Activated naive CD4-positive, alpha-beta T cell treated with anti-CD3 and anti-CD28 coated beads for 36 hours (primary cell): Measurements from ENCODE around the gene RALGAPA1. TPM values are rescaled to one million over a fixed set of nuclear protein-coding genes. Genes with fewer than 3 reads are reported as not detected.

Source experiments
- CTCF ChIA-PET: fragments of 350-600 bp; sonication (Branson Sonifier 250); formaldehyde crosslinking; loops from one replicate; lab custom pipeline; 2021; ENCODE audit warnings: antibody characterized with exemption; lab: Charles Lee
- DNase-seq: peaks from one replicate; pipeline ENCODE4 v3.0.0-alpha.2; 2020
- H3K27ac Mint-ChIP-seq: one replicate; pipeline ENCODE4 v1.8.0; 2021; ENCODE audit warnings: mild to moderate bottlenecking, mixed read lengths
- H3K27me3 Mint-ChIP-seq: one replicate; pipeline ENCODE4 v1.8.0; 2021; ENCODE audit warnings: low read depth, mixed read lengths
- H3K36me3 Mint-ChIP-seq: one replicate; pipeline ENCODE4 v1.8.0; 2021; ENCODE audit warnings: low read depth, mixed read lengths
- H3K4me1 Mint-ChIP-seq: one replicate; pipeline ENCODE4 v1.8.0; 2021; ENCODE audit warnings: low read depth, mixed read lengths
- H3K4me3 Mint-ChIP-seq: one replicate; pipeline ENCODE4 v1.8.0; 2021; ENCODE audit warnings: mild to moderate bottlenecking, moderate library complexity, mixed read lengths
- H3K9me3 Mint-ChIP-seq: one replicate; pipeline ENCODE4 v1.8.0; 2021; ENCODE audit warnings: mixed read lengths
- intact Hi-C: fragments of 100-400 bp; cut with micrococcal nuclease; formaldehyde crosslinking; loops from one replicate; pipeline ENCODE4 v1.15.1; 2023
- total RNA-seq, 2 experiments: library from RNA; stranded (reverse); gene quantifications; one replicate each; pipeline ENCODE4 v1.2.3, GENCODE V29; 2021

The RALGAPA1 gene
- total RNA-seq, 2 experiments from 2014 or later: 18.6 to 21.0 TPM

DNA sequence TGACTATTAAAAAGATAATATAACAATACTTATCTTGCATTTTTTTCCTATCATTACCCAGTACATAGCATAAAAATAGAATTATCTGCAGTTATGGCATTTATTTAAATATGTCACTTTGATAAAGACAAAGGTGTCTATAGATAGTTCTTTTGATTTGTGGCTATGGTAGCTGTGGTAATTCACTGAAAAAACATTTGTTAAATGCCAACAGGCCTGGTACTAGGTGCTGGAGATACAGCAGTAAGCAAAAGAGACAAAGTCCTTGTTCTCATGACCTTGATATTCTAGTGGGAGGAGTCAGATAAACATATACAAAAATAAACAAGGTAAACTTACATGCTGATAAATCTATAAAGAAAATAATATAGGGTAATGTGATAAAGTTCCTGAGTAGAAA lies 230.5 kb downstream of the RALGAPA1 start:
- Mint-ChIP-seq H3K4me1 (peaks cover 2% of the 10 kb centered on the region), H3K4me3 (no peak overlapping the region), H3K27me3 (no peaks in the 10 kb centered on the region), H3K36me3 (peaks cover 13% of the 10 kb centered on the region), H3K27ac (no peak overlapping the region), H3K9me3 (no peaks in the 10 kb centered on the region)
- intact Hi-C loops: no loop called here
- no peak for DNase-seq
- CTCF ChIA-PET: interaction anchor here (1.1 kb wide), 1 partner anchor 11 kb away, joined by 3 read pairs; no protein-coding TSS in a partner anchor

DNA sequence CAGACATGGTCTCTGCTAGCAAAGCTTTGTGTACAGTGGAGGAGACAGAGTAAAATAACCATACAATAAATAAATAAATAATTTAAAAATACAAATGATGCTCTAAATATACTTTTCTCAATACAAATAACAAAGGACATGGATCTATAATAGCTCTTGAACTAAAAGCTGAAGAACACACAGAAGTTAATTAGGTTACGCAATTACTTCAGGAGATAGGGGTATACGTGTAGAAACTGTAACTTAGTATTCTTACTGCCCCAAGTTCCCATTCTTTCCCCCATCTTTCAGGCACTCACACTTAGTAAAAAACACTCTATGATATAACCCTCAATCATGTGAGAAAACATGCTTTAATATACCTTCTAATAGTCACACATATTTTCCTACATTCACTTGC lies 231.0 kb downstream of the RALGAPA1 start:
- DNase-seq: no peak
- Mint-ChIP-seq H3K4me1 (peaks cover 2% of the 10 kb centered on the region), H3K9me3 (no peaks in the 10 kb centered on the region), H3K27ac (no peak overlapping the region), H3K36me3 (peaks cover 8% of the 10 kb centered on the region), H3K4me3 (no peak overlapping the region), H3K27me3 (no peaks in the 10 kb centered on the region)
- intact Hi-C loops: no loop called here
- CTCF ChIA-PET: interaction anchor here (0.6 to 1.1 kb wide), 2 partner anchors 10 to 83 kb away, joined by 3 read pairs; no protein-coding TSS in a partner anchor

DNA sequence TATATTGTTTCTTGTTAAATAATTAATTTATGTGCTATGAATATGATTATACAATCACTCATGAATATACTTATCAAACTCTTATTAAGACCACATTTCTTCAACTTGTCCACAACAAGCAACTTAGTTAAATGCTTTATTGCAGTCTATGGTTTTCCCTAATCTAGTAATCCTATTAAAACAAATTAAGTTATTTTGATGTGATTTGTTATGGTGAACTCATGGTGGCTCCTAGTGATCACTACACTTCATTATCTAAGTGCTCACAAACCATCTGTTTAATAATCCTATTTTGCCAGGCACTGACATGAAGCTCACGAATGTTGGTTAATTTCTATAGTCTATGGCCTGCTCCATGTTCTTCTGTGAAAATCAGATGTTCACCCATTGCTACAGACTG lies 232.2 kb downstream of the RALGAPA1 start:
- H3K9me3 Mint-ChIP-seq: no peaks in the 10 kb centered on the region
- H3K36me3 Mint-ChIP-seq: peaks cover 4% of the 10 kb centered on the region
- H3K4me3 Mint-ChIP-seq: no peak overlapping the region
- DNase-seq: no peak
- H3K4me1 Mint-ChIP-seq: peaks cover 2% of the 10 kb centered on the region
- CTCF ChIA-PET: interaction anchor here (1.5 kb wide), 1 partner anchor 138 kb away, joined by 3 read pairs; no protein-coding TSS in a partner anchor
- H3K27me3 Mint-ChIP-seq: no peaks in the 10 kb centered on the region
- no peak overlapping the region for H3K27ac Mint-ChIP-seq
- intact Hi-C loops: no loop called here

DNA sequence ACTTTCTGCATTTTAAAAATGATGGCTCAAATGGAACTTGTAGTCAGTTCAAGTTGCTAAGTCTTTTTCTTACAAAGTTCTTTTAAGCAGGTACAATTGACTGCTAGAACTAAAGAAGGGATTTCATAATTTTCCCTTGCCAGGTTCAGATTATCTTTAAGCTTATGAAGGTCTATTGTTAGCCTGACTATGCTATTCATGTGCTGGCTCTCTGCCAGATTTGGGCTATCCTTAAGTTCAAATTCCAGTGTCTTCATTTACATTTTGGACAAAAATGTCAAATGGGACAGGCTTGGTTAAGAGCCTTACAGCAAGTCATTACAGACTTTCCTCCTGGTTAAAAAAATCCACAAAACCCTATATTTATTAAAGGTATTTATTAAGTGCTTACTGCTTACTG lies 232.8 kb downstream of the RALGAPA1 start:
- H3K27me3 Mint-ChIP-seq: no peaks in the 10 kb centered on the region
- peaks cover 2% of the 10 kb centered on the region for H3K4me1 Mint-ChIP-seq
- intact Hi-C loops: no loop called here
- no peak overlapping the region for H3K4me3 Mint-ChIP-seq
- CTCF ChIA-PET: interaction anchor here (1.5 kb wide), 1 partner anchor 137 kb away, joined by 3 read pairs; no protein-coding TSS in a partner anchor
- no peaks in the 10 kb centered on the region for H3K9me3 Mint-ChIP-seq
- peaks cover 4% of the 10 kb centered on the region for H3K36me3 Mint-ChIP-seq
- no peak for DNase-seq
- H3K27ac Mint-ChIP-seq: no peak overlapping the region

DNA sequence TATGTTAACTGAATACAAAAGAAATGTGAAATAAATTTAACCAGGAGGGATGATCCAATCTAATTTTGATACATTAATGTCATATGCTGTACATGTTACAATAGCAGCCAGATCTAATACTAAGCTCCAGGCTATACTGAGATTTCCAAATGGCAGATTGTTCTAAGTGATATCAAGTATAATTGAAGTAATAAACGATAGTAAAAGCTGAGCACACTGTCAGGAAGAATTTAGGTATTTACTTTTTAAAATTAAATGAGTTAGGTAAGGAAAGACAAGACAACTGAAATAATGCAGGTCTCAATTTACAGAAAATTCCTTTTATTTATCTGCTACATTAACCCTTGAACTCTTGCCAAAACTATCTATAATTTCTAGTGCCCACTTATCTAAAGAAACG lies 235.2 kb downstream of the RALGAPA1 start:
- Mint-ChIP-seq H3K36me3 (peaks cover 2% of the 10 kb centered on the region), H3K9me3 (no peaks in the 10 kb centered on the region), H3K27ac (no peak overlapping the region), H3K4me3 (no peak overlapping the region), H3K4me1 (no peaks in the 10 kb centered on the region), H3K27me3 (no peaks in the 10 kb centered on the region)
- DNase-seq: no peak
- CTCF ChIA-PET: no interaction called here
- intact Hi-C loops: no loop called here

DNA sequence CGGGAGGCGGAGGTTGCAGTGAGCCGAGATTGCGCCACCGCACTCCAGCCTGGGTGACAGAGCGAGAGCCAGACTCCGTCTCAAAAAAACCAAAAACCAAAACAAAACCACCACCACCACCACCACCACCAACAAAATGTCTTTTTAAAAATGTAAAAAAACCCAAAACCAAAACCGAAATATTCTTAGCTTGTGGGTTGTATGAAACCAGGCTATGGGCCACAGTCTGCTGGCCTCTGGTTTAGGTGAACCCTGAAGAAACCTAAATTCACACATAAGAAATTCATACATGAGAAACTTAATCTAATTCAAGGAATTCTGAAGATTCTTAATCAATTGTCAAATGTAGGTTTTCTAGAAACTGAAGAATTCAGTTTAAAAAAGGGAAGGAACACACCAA lies 237.5 kb downstream of the RALGAPA1 start:
- CTCF ChIA-PET: interaction anchor here (0.7 kb wide), 1 partner anchor 103 kb away, joined by 5 read pairs; no protein-coding TSS in a partner anchor
- no peak overlapping the region for H3K27ac Mint-ChIP-seq

DNA sequence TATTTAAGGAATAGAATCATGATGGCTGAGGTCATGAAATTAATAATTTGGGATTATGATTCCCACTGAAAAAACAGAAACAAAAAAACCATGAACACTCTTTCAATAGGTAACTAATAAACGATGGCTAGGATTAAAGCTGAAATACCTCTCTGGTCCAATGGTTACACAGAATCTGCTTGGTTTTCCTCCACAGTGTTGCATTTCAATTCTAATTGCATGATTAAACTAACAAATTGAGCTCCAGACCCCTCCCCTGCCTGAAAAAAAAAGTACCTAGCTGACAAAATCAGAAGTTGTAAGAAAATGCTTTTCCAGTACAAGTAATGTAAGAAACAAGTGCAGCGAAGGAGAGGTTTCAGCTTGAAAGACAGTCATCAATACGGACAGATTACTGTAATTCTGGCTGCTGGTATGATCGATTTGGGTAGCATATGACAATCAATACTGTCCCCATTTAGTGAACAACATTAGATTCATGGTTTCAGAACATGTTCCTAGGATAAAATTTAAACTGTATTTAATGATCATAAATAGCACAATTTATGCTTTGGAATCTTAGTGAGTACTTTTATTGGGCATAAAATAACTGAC lies 243.1 kb downstream of the RALGAPA1 start:
- H3K4me3 Mint-ChIP-seq: no peak overlapping the region
- intact Hi-C loops: no loop called here
- no peaks in the 10 kb centered on the region for H3K9me3 Mint-ChIP-seq
- CTCF ChIA-PET: no interaction called here
- DNase-seq: no peak
- no peaks in the 10 kb centered on the region for H3K4me1 Mint-ChIP-seq
- H3K36me3 Mint-ChIP-seq: peaks cover 1% of the 10 kb centered on the region
- no peaks in the 10 kb centered on the region for H3K27me3 Mint-ChIP-seq
- no peak overlapping the region for H3K27ac Mint-ChIP-seq

More for the DNA sequence above, 237.5 kb downstream of the RALGAPA1 start:
- Mint-ChIP-seq H3K4me3 (no peak overlapping the region), H3K9me3 (no peaks in the 10 kb centered on the region), H3K4me1 (no peaks in the 10 kb centered on the region), H3K27me3 (no peaks in the 10 kb centered on the region), H3K36me3 (peaks cover 1% of the 10 kb centered on the region)
- intact Hi-C loops: no loop called here
- DNase-seq: no peak

DNA sequence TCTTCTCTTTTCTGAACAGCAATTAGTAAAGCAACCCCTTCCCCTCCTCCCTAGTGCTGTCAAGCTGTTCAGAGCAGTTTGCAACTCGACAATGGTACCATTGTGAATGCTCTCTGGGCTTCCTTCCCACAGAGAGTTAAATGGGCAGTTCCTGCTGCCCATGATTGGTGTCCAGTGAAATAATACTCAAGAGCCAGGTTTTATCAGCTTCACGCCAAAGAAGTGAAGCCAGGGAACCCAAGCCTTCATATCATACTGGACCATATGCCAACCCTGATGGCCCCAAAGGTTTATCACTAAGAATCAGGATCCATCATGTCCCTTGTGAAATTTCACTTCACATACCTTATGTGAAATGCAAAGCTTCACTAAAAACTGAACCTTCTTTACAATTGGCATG lies 250.4 kb downstream of the RALGAPA1 start:
- CTCF ChIA-PET: no interaction called here

DNA sequence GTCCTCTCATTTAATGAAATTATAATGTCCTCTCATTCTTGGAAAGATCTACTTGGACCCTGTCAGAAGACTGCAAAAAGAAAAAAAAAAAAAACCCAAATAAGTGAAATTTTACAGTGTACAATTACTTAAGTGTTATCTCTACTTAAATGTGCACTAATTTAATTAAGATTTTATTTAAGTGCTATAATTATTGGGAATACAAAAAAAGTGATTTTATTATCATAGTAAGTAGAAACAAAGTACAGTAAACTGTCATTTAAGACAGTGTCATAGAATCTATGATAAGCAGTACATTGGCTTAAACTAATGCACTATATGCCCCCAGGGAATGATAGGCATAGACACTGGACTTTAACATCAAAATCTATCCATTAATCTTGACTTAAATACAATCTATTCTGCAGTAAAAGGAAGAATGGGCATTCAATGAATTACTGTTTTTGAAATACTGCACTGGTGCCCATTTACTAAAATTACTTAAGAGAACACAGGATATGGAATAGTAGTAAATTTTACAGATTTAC lies 251.8 kb downstream of the RALGAPA1 start:
- H3K4me3 Mint-ChIP-seq: no peak overlapping the region
- no peaks in the 10 kb centered on the region for H3K36me3 Mint-ChIP-seq
- H3K27me3 Mint-ChIP-seq: no peaks in the 10 kb centered on the region
- intact Hi-C loops: no loop called here
- CTCF ChIA-PET: no interaction called here
- H3K9me3 Mint-ChIP-seq: no peaks in the 10 kb centered on the region
- H3K4me1 Mint-ChIP-seq: no peaks in the 10 kb centered on the region
- DNase-seq: no peak
- H3K27ac Mint-ChIP-seq: no peak overlapping the region

More for the DNA sequence above, 250.4 kb downstream of the RALGAPA1 start:
- H3K4me1 Mint-ChIP-seq: no peaks in the 10 kb centered on the region
- no peaks in the 10 kb centered on the region for H3K9me3 Mint-ChIP-seq
- H3K27ac Mint-ChIP-seq: no peak overlapping the region
- no peak overlapping the region for H3K4me3 Mint-ChIP-seq
- DNase-seq: no peak
- H3K27me3 Mint-ChIP-seq: no peaks in the 10 kb centered on the region
- H3K36me3 Mint-ChIP-seq: no peaks in the 10 kb centered on the region
- intact Hi-C loops: no loop called here

DNA sequence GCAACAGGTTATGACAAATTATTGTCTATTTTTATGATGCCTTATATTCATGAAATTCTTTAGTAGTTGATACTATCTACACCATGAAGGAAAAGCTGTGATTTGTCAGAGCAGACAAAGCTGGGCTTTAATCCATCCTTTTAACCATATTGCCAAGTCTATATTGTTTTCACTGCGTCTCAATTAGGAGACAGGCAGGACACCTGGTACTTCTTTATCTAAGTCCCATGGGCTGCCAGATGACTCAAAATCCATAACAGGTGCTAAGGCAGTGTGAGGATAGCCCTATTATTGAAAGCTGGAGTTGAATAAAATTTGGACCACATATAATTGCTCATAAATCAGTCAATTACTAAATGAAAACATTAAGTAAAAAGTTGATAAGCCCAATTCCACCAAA lies 252.5 kb downstream of the RALGAPA1 start:
- H3K4me1 Mint-ChIP-seq: no peaks in the 10 kb centered on the region
- DNase-seq: no peak
- no peaks in the 10 kb centered on the region for H3K27me3 Mint-ChIP-seq
- intact Hi-C loops: no loop called here
- H3K4me3 Mint-ChIP-seq: no peak overlapping the region
- H3K27ac Mint-ChIP-seq: no peak overlapping the region
- CTCF ChIA-PET: no interaction called here
- H3K9me3 Mint-ChIP-seq: no peaks in the 10 kb centered on the region
- no peaks in the 10 kb centered on the region for H3K36me3 Mint-ChIP-seq

DNA sequence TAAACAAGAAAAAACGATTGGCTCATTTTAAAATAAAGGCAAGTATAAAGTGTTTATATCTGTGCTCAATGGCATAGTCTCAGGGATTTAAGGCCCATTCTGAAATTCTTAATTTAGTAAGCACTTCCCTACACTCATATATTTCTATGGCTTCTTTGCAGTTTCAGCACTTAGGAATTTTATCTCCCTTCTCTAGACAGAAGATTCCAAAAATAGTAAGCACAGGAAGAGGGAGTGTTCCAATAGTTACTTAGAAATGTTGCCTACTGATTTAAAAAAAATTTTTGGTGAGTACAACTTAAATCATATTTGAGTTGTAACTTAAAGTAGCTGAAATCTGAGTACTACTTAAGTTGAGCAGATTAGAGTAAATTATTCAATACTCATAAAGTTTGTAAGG lies 255.3 kb downstream of the RALGAPA1 start:
- CTCF ChIA-PET: interaction anchor here (0.7 kb wide), 1 partner anchor 63 kb away, joined by 3 read pairs; no protein-coding TSS in a partner anchor
- Mint-ChIP-seq H3K27me3 (no peaks in the 10 kb centered on the region), H3K27ac (no peak overlapping the region), H3K36me3 (no peaks in the 10 kb centered on the region), H3K9me3 (no peaks in the 10 kb centered on the region), H3K4me1 (no peaks in the 10 kb centered on the region), H3K4me3 (no peak overlapping the region)
- DNase-seq: no peak
- intact Hi-C loops: no loop called here

DNA sequence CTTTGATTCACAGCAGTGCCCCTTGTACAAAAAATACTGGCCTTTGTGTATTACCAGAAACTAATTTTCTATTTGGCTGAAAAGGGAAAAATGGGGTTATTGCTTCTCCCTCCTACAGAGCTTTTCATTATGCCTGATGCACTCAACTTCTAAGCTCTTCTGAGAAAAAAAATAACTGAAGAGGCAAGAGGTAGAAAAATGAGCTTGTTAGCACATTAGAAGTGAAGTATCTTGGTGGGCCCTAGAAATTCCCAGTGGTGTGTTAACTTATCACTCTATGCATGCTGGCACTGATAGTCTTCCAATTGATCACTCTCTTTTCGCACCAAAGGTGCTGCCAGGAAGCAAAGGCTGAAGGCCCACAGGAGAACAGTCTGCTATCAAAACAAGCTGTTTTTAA lies 258.0 kb downstream of the RALGAPA1 start:
- DNase-seq: no peak
- intact Hi-C loops: no loop called here
- H3K27me3 Mint-ChIP-seq: no peaks in the 10 kb centered on the region
- H3K4me3 Mint-ChIP-seq: no peak overlapping the region
- CTCF ChIA-PET: no interaction called here
- no peak overlapping the region for H3K27ac Mint-ChIP-seq
- peaks cover 2% of the 10 kb centered on the region for H3K36me3 Mint-ChIP-seq
- H3K4me1 Mint-ChIP-seq: no peaks in the 10 kb centered on the region
- H3K9me3 Mint-ChIP-seq: no peaks in the 10 kb centered on the region

DNA sequence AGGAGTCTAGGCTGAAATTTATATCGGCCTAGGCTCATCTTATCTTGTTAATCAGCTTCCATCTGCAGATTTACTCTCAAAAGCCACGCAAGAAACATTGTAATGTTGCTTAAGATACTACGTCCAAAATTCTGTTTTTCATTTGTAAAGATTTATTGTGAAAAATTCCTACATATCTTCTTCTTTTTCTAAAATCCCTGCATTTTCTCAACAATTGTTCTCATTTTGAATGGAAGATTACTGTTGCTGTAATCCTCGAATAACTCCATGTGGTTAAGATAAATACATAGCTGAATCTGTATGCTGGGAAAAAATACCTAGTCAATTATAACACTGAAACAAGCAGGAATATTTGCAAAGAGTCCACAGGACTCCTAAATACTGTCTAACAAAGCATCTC lies 259.5 kb downstream of the RALGAPA1 start:
- Mint-ChIP-seq H3K4me3 (no peak overlapping the region), H3K36me3 (peaks cover 2% of the 10 kb centered on the region), H3K9me3 (no peaks in the 10 kb centered on the region), H3K27ac (no peak overlapping the region), H3K4me1 (no peaks in the 10 kb centered on the region), H3K27me3 (no peaks in the 10 kb centered on the region)
- intact Hi-C loops: no loop called here
- CTCF ChIA-PET: no interaction called here
- DNase-seq: no peak
